ENCODE results near the gene ASTN2.
"Not testable (repeated sequence)": the region's sequence is repeated elsewhere in the genome, so short reads cannot be mapped to it uniquely, and the experiment has no call there.

ASTN2 gene

GRCh38 chr9:116861321-116861720, 553.5 kb downstream of the ASTN2 start:
- DNase-seq (ENCODE audit: low spot score): no peak

DNA sequence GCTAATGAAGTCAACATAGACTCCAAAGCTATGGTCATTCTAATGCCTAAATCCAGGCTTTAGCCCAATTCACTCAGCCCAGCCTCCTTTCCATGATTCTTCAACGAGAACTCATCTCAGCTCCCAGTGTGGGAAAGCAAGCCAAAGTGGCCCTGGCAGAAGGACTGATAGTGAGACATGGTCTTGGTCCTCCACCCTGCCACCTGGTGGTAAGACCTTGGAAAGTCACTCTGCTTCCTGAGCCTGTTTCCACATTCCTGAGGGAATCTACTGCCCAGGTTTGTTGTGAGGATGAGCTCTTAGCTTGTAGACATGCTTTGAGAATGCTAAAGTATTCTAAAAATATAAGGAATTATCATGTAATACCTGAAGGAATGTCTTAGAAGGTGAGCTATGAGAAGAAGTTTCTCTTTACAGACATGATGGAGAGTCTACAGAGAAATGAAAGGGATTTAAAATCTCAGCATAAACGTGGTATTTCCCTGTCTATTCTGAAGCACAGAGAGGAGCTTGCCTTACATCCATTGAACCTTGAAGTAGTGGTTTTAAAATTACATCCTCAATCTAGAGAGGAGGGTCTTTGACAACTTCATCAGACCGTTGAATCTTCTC, 554.2 kb downstream of the ASTN2 start:
- DNase-seq (ENCODE audit: low spot score): peak; percentile 85

DNA sequence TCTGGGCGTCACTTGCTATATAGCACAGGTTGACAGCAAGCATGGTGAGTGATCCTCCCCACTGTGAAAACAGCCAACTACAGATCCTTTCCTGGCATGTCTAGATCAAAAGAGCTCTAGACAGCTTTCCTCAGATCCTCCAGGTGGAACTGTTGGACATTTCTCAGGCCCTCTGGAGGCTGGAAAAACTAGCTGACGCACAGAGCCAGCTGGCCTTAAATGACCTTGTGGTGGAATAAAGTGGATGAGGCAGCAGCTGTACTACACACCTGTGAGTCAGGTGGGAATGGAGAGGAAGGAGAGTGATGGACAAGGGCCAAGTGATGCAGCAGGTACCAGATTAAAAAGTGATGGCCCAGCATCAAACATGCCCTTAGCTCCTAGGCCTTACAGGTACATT, 555.1 kb downstream of the ASTN2 start:
- no peak for DNase-seq (ENCODE audit: low spot score)

DNA sequence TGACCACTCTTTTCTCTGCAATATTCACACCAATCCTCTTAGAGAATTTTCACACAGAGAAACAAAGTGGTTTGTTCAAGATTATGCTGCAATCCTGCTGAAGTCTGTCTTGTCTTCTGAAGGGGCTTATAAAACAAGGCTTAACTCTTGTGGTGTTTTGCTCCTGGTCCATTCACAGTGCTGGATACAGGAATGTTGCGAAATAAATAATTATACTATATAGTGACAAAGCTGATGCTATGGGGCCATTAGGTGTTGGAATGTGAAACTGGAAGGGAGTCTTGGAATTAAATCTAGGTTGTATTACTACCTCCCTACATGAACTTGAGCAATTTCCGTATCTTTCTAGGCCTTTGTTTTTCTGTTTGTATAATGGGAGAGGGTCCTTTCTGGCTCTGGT, 557.5 kb downstream of the ASTN2 start:
- DNase-seq (ENCODE audit: low spot score): no peak

DNA sequence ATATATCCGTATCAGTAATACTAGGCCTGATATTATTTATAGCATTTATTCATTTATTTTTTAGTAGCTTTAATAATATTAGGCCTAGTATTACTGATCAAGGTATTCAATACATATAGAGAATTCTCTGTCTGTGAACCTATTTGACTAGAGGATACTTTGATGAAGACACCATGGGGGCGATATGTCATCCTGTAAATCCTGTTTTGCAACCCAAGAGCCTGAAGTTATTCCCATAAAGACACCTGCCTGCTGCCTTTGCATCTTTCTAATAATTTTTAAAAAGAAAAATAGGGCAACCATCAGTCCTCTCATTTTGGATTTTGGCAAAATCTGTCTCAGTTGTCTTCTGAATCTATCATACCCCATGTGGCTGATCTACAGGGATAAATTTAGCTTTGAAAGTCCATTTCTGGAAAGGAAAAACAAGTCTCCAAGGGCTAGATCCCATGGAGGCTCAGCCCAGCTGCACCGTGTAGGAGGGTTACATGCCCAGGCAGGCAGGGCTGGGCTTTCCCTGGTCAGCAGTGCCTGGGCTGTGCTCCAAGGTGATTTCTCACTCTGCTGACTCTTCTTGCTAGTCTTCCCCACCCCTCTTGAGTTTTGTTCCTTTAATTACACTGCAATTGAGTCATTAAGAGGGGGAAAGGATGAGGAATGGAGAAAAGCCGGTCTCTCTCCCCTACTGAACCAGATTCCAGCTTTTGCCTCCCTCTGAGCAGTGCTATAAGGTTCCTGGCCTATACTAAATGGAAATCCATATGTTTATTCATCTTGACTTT, 558.8 kb downstream of the ASTN2 start:
- DNase-seq (ENCODE audit: low spot score): no peak

DNA sequence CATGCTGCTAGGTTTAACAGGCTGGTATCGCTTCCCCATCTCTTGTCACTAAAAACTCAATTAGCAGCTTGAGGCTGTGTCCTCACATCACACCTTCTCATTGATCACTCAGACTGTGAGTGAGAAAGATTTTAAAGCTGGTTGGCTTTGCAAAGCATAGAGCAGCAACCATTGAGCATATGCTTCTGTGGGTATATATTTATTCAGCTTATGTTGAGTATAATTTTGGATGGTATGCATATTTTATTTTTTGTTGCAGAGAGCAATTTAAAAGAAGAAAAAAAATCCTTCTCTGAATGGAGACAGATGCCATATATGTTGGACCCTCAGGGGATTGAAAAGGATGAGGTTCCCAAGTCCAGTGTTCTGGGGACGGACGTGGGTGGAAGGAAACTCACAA, 565.1 kb downstream of the ASTN2 start:
- no peak for DNase-seq (ENCODE audit: low spot score)

GRCh38 chr9:116844621-116845020, 570.2 kb downstream of the ASTN2 start:
- DNase-seq (ENCODE audit: low spot score): no peak

DNA sequence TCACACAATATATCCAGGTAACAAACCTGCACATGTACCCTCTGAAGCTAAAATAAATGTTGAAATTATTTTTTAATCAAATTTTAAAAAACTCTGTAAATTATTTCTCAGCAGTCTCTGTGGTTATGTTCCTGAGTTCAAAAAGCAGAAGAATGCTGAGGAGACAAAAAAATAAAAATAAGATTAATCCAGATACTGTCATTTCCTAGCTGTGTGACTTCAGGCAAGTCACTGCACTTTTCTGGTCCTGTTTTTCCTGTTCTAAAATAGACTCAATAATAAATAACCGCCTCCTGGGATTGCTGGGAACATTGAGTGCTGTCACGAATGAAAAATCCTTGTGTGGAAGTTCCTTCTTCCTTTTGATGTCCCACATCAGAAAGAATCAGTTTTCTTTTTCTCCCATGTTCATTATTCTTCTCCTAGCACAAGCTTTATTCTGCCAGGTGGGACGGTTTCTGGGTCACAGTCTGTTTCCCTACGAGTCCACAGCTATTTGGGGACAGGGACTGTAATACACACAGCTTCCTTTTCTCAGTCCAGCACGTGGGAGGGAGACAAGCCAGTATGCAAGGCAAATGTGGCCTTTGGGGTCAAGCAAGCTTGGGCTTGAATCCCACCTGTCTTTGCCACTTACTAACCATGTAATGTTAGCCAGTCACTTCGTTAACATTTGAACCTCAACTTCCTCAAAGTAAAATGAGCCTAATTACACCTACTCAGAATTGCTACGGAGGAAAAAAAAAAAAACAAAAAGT, 570.8 kb downstream of the ASTN2 start:
- DNase-seq (ENCODE audit: low spot score): no peak

GRCh38 chr9:116842658-116843057, 572.2 kb downstream of the ASTN2 start:
- DNase-seq (ENCODE audit: low spot score): no peak

DNA sequence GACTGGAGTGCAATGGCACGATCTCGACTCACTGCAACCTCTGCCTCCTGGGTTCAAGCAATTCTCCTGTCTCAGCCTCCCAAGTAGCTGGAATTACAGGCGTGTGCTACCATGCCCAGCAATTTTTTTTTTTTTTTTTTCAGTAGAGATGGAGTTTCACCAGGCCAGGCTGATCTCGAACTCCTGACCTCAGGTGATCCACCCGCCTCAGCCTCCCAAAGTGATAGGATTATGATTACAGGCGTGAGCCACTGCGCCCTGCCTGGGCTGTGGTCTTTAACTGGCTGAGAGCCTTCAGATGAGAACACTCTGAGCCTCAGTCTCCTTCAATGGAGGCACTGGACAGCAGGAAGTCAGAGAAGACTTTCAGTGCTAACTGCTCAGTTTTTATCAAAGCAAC, 576.4 kb downstream of the ASTN2 start:
- not testable (repeated sequence) for DNase-seq (ENCODE audit: low spot score)

GRCh38 chr9:116837018-116837989, 577.6 kb downstream of the ASTN2 start:
- no peak for DNase-seq (ENCODE audit: low spot score)

- not testable (repeated sequence) for DNase-seq (ENCODE audit: low spot score)
Observed at GRCh38 chr9:116830321-116830720, 584.5 kb downstream of the ASTN2 start.

DNA sequence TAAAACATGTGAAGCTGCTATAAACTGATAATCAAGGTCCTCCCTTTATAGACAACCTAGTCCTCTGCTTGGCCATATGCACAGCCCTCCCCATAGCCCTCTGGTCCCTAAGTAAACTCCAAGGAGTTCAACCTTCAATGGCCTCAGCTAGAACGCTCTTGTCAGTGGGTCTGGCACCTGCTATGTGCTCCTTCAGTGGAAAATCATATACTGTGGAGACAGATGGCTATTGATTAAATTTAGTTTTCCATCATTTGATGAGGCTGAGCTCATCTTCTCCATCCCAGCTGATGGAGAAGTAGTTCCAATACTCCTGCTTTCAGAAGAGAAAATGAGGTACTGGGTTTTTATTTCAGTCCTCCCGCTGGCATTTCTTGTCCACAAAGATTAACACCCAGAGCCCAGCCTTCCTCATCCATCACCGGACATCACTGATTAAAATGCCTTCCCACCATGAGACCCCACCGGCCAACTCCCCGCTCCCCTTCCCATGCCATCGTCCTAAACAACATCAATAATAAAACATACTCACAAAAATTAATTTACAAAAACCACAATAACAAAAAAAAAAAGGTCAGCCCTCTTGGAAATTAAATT, 593.1 kb downstream of the ASTN2 start:
- no peak for DNase-seq (ENCODE audit: low spot score)

- DNase-seq (ENCODE audit: low spot score): no peak
Observed at GRCh38 chr9:116819116-116819515, 595.7 kb downstream of the ASTN2 start.

- DNase-seq (ENCODE audit: low spot score): no peak
Observed at GRCh38 chr9:116817762-116818161, 597.1 kb downstream of the ASTN2 start.

DNA sequence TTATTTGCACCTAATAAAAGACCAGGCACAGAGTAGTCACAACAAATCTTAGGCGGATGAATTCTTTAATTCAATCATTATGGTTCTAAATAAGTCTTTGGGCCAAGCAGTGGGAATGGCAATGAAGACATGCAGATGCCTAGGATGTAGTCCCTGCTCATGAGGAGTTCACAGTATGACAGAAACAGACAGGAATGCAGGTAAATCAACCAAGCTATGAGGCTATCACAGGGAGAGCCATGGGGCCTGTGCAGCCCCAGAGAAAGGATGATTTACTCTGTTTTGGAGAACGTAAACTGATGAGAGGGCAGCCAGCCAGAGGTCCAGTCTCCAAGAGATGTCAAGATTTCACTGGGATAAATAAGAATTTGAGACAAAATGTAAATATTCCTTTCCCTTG, 598.4 kb downstream of the ASTN2 start:
- no peak for DNase-seq (ENCODE audit: low spot score)

GRCh38 chr9:116815835-116816234, 599.0 kb downstream of the ASTN2 start:
- DNase-seq (ENCODE audit: low spot score): no peak

DNA sequence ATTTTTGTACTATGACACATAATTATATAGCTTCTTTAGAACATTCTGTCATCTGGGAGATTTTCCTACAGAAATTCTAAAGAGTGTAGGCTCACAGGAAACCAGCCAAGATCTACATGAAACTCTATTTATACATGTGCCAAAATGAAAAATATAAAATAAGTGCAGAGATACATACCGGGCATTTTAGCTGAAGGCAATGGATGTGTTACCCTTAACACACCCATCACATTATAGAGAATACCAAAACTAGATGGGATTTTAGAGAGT, 601.9 kb downstream of the ASTN2 start:
- DNase-seq (ENCODE audit: low spot score): no peak

DNA sequence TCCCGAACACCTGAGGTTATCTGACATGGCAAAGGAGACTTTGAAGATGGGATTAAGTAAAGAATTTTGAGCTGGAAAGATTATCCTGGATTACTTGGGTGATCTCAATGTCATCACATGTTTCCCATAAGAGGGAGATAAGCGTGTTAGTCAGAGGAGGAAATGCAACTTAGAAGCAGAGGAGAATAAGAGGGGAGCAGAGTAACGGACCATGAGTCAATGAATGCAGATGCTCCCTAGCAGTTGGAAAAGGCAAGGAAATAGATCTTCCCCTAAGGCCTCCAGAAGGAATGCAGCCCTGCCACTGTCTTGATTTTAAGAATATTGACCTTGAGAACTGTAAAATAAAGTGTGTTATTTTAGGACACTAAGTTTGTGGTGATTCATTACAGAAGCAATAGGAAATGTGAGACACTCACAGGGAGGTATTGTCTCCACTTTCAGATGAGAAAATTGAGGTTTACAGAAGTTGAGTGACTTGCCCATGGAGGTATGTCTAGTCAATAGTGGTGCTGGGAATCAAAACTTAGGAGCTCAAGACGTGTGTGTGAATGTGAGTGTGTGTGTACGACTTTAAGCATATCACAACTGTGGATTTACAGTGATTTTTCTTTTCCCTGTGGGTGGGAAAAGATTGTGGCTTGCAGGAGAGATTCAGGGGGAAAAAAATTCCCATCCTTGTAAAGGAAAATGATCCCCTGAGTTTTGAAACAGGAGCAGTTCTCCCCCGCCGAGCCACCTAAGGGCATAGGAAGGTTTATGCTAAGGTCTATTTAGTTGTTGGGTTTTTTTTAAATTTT, 602.4 kb downstream of the ASTN2 start:
- DNase-seq (ENCODE audit: low spot score): no peak

GRCh38 chr9:116809656-116810055, 605.2 kb downstream of the ASTN2 start:
- no peak for DNase-seq (ENCODE audit: low spot score)

DNA sequence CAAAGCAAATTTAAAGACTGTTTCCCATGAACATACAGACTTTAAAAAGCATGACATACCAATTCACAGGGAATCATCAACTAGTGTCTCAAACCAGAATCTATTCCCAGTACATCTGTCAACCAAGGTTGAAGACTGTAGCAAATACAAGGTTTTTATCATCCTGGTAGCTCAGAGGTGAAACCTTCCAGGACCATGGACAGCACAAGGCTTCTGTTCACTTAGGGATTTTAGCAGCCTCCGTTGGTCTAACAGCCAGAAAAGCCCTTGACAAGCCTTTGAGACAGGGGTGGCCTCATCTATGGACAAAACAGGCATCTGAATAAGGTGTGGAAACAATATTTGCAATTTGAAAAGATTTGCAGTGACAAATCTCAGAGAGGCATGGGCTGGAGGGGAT, 608.8 kb downstream of the ASTN2 start:
- DNase-seq (ENCODE audit: low spot score): no peak

Measured in COLO829 (cell line).